ENCODE results near the gene PC. TPM values are rescaled to one million over a fixed set of nuclear protein-coding genes. Genes with fewer than 3 reads are reported as not detected.

Gene PC
- polyA plus RNA-seq, 2 of the 4 experiments (the other 2 are of a cell fraction) = 14.2 to 45.9 TPM

GRCh38 chr11:66891851-66892660 is 66.1 kb downstream of the PC start (continued):
- TF ChIP-seq HDAC2 (IDR thresholded peaks at IDR 0.05) = no peak
- no peak for TF ChIP-seq TP53 (CRISPR knock-in tag; IDR thresholded peaks at IDR 0.05)
- no peak for TF ChIP-seq HEYL (CRISPR knock-in tag; IDR thresholded peaks at IDR 0.05)
- peak; percentile 93 for TF ChIP-seq MAX (IDR thresholded peaks at IDR 0.05)
- TF ChIP-seq MAZ (IDR thresholded peaks at IDR 0.05; ENCODE audit: borderline replicate concordance, low read depth, low read length) = no peak
- no peak for TF ChIP-seq ESRRA (IDR thresholded peaks at IDR 0.05; ENCODE audit: borderline replicate concordance, low read length)

GRCh38 chr11:66889960-66890359 is 68.2 kb downstream of the PC start:
- no peaks in the 10 kb centered on the region for H3K9me3 ChIP-seq
- ATAC-seq = no peak
- no peak for FAIRE-seq
- TF ChIP-seq KDM1A (IDR thresholded peaks at IDR 0.05; ENCODE audit: low read depth) (no peak), RNF2 (IDR thresholded peaks at IDR 0.05; ENCODE audit: borderline replicate concordance, low read depth) (no peak), MYC (IDR thresholded peaks at IDR 0.05; ENCODE audit: borderline replicate concordance, low read length) (no peak), RFX5 (IDR thresholded peaks at IDR 0.05) (no peak), RCOR1 (IDR thresholded peaks at IDR 0.05; ENCODE audit: low read depth, low read length) (no peak), HDAC2 (IDR thresholded peaks at IDR 0.05) (no peak), JUN (IDR thresholded peaks at IDR 0.05) (no peak)
- peak overlapping the region; percentile 25; the same call in 1 of the 3 replicates for H3K4me2 ChIP-seq
- no peak for DNase-seq (ENCODE audit: low read depth in 1 of 2, low spot score in 1 of 2)
- ChIA-PET CTCF (interaction anchor here (1.9 kb wide), 1 partner anchor 86 kb away, joined by 7 read pairs; the partner anchor contains the start of gene C11orf86), POLR2A (no interaction called here)
- WGBS (ENCODE audit: missing lambda C conversion rate) = 79% methylated on average over 8 of the region's 8 CpGs
- peaks cover 86% of the 10 kb centered on the region for H3K4me1 ChIP-seq
- H3K4me3 ChIP-seq = no peak overlapping the region
- H3K27ac ChIP-seq = peak overlapping the region; percentile 95 to 97

GRCh38 chr11:66888282-66888681 is 69.9 kb downstream of the PC start:
- WGBS (ENCODE audit: missing lambda C conversion rate) = 90% methylated on average over 10 of the region's 10 CpGs
- no peak for FAIRE-seq
- peak overlapping the region; percentile 95 to 97 for H3K27ac ChIP-seq
- ChIA-PET POLR2A (no interaction called here), CTCF (interaction anchor here (0.7 to 13.1 kb wide), 7 partner anchors 11 to 192 kb away, joined by 3 to 135 read pairs (median 5); partner anchors contain the start of gene C11orf86)
- H3K4me3 ChIP-seq = no peak overlapping the region
- TF ChIP-seq ZSCAN20 (CRISPR knock-in tag; IDR thresholded peaks at IDR 0.05) = no peak
- TF ChIP-seq BHLHE40 (IDR thresholded peaks at IDR 0.05; ENCODE audit: low read depth, low read length) = no peak
- TF ChIP-seq HOXB5 (CRISPR knock-in tag; IDR thresholded peaks at IDR 0.05) = no peak
- no peak for TF ChIP-seq CHD2 (IDR thresholded peaks at IDR 0.05; ENCODE audit: low read length, partially characterized antibody)
- TF ChIP-seq NPAS2 (CRISPR knock-in tag; IDR thresholded peaks at IDR 0.05; ENCODE audit: borderline replicate concordance) = no peak
- no peak for TF ChIP-seq JUN (IDR thresholded peaks at IDR 0.05)
- no peak for TF ChIP-seq CEBPB (IDR thresholded peaks at IDR 0.05)
- no peak for TF ChIP-seq PBX3 (IDR thresholded peaks at IDR 0.05)
- TF ChIP-seq EHMT2 (IDR thresholded peaks at IDR 0.05; ENCODE audit: low read depth) = no peak
- no peak for TF ChIP-seq FOSB (CRISPR knock-in tag; IDR thresholded peaks at IDR 0.05)
- TF ChIP-seq TP53 (CRISPR knock-in tag; IDR thresholded peaks at IDR 0.05) = no peak
- H3K4me2 ChIP-seq = peak overlapping the region; percentile 73; the same call in 2 of the 3 replicates
- no peak for ATAC-seq
- H3K9me3 ChIP-seq = no peaks in the 10 kb centered on the region
- H3K4me1 ChIP-seq = peaks cover 94% of the 10 kb centered on the region
- no peak for DNase-seq (ENCODE audit: low read depth in 1 of 2, low spot score in 1 of 2)
